ENCODE results near the gene PDZD7. TPM values are rescaled to one million over a fixed set of nuclear protein-coding genes. Genes with fewer than 3 reads are reported as not detected.

Gene PDZD7
- total and polyA plus RNA-seq, 2 donors from 2014 or later, result 1.6 to 1.9 TPM

DNA sequence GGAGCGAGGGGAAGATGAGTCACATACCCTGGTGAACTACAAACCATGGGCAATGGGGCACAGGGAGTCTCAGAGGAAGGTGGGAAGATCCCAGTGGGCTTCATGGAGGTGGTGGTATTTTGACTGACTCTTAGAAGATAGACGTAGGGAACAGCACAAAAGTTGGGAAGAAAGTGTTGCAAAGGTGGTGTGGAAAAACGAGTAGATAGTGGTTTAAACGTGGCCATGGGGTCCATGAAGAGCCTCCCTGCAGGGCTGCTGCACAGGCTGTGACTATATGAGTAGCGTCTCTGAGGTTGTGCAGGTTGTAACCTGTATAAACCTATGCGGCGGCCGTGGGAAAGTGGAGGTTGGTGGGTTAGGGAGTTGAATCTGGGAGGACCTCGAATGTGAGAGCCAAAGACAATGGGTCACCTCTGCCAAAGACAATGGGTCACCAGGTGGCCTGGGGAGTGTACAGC, 17.5 kb downstream of the PDZD7 start:
- FAIRE-seq, result no peak
- H3K9me3 ChIP-seq (ENCODE audit: control insufficient read depth in 2 of 3, insufficient read depth in 1 of 3, low read length in 3 of 3), result no peaks in the 10 kb centered on the region
- no peaks in the 10 kb centered on the region for H3K36me3 ChIP-seq (ENCODE audit: control insufficient read depth in 2 of 3, insufficient read depth in 3 of 3, low read length in 3 of 3)
- H3K9ac ChIP-seq (ENCODE audit: low read length in 3 of 3), result no peak overlapping the region
- no peak overlapping the region for H3K27ac ChIP-seq (ENCODE audit: low read depth in 2 of 2, low read length in 2 of 2)
- TF ChIP-seq, protein P1, sequence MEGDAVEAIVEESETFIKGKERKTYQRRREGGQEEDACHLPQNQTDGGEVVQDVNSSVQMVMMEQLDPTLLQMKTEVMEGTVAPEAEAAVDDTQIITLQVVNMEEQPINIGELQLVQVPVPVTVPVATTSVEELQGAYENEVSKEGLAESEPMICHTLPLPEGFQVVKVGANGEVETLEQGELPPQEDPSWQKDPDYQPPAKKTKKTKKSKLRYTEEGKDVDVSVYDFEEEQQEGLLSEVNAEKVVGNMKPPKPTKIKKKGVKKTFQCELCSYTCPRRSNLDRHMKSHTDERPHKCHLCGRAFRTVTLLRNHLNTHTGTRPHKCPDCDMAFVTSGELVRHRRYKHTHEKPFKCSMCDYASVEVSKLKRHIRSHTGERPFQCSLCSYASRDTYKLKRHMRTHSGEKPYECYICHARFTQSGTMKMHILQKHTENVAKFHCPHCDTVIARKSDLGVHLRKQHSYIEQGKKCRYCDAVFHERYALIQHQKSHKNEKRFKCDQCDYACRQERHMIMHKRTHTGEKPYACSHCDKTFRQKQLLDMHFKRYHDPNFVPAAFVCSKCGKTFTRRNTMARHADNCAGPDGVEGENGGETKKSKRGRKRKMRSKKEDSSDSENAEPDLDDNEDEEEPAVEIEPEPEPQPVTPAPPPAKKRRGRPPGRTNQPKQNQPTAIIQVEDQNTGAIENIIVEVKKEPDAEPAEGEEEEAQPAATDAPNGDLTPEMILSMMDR (IDR thresholded peaks at IDR 0.05; ENCODE audit: borderline replicate concordance, extremely low read depth, insufficient read depth), result no peak
- H3K27me3 ChIP-seq (ENCODE audit: control insufficient read depth, insufficient read depth, low read length), result peaks cover 4% of the 10 kb centered on the region
- no peak for DNase-seq
- H3K4me3 ChIP-seq (ENCODE audit: low read length in 3 of 3), result no peak overlapping the region
- H3K4me1 ChIP-seq (ENCODE audit: control insufficient read depth in 2 of 3, insufficient read depth in 2 of 3, low read depth in 1 of 3, low read length in 3 of 3), result peaks cover 0 to 15% (median 0%) of the 10 kb centered on the region in 3 donors
- intact Hi-C loops (cut with DNase I), result no loop called here

DNA sequence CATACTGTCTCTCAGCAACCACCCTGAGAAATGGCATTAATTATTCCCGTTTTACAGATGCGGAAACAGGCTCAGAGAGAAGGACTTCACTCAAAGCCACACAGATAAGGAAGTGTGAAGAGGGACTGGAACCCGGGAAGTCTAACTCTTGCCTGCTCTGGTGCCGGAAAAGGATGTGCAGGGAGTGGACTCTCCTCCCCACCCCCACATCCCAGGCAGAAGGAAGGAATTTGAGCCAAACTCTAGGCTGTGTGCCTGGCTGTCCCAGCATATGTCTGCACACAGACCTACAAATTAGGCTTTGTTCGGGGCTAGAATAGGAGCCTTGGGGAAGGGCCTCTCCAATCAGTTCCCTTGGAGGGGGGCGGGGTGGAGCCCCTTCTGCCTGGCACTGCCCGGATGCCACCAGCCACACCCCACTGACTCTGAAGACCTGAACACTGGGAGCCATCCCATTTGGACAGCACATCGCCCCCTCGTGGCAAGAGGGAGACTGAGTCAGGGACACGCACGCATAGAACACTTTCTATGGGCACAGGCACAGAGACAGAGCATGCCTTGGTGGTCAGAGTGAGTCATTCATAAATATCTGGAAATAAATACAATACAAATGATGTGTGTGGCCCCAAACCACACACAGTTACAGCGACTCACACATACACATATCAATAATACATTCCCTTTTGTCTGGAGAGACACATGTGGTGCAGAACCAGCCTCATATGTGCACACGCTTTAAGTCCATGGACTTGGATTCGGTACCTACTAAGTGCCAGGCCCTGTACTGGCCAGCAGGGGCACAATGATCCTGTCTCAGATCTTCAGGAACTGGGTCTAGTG, 18.2 kb downstream of the PDZD7 start:
- Histone ChIP-seq H3K4me3 (ENCODE audit: low read length in 3 of 3) (no peak overlapping the region), H3K9ac (ENCODE audit: low read length in 3 of 3) (no peak overlapping the region), H3K4me1 (ENCODE audit: control insufficient read depth in 2 of 3, insufficient read depth in 2 of 3, low read depth in 1 of 3, low read length in 3 of 3) (peaks cover 0 to 18% (median 0%) of the 10 kb centered on the region in 3 donors), H3K27ac (ENCODE audit: low read depth in 2 of 2, low read length in 2 of 2) (no peak overlapping the region), H3K36me3 (ENCODE audit: control insufficient read depth in 2 of 3, insufficient read depth in 3 of 3, low read length in 3 of 3) (no peaks in the 10 kb centered on the region), H3K27me3 (ENCODE audit: control insufficient read depth, insufficient read depth, low read length) (peaks cover 4% of the 10 kb centered on the region), H3K9me3 (ENCODE audit: control insufficient read depth in 2 of 3, insufficient read depth in 1 of 3, low read length in 3 of 3) (no peaks in the 10 kb centered on the region)
- TF ChIP-seq, protein P1 (IDR thresholded peaks at IDR 0.05; ENCODE audit: borderline replicate concordance, extremely low read depth, insufficient read depth), result peak; percentile 92
- peak; percentile 90 to 97 (median 90) for DNase-seq
- FAIRE-seq, result no peak
- intact Hi-C loops (cut with DNase I), result no loop called here

DNA sequence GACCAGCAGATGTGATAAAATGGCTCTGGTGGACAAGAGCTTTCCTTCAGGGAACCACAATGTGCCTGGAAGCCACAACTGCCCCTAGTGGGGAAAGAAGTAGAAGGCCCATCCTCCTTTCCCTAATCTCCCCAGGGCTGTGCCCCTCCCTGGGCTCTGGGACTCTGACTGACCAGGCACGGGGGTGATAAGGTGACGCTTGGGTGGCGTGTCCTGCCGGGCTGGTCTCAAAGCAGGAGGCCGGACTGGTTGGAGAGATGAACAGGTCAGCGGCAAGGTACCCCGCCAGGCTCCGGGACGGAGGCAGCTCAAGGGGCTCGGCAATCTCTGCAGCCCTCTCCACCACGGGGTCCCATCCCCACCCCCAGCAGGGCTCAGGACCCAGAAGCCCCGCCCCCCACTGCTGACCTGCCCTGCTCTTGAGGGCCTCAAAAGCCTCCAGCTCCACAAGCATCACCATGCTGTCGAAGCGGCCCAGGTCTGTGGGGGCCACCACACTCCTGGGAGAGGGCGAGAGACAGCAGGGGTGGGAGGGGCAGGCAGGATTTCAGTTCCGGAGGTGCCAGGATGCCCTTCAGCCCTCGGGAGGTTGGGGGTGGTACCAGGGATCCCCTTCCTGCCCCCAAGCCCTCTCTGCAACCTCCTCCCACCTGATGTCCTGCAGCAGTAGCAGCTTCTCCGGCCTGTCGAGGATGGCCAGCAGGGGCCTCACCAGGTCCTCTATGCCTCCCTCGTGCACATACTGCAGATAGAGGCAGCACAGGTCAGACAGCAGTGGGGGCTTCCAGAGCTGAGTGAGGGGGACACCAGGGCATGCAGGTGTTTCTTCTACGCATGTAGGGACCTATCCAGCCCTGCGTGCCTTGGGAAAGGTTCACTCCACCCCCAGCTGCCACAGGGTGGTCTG, 19.2 kb downstream of the PDZD7 start:
- no peak for FAIRE-seq
- no peaks in the 10 kb centered on the region for H3K27me3 ChIP-seq (ENCODE audit: control insufficient read depth, insufficient read depth, low read length)
- TF ChIP-seq, protein P1 (IDR thresholded peaks at IDR 0.05; ENCODE audit: borderline replicate concordance, extremely low read depth, insufficient read depth), result no peak
- H3K27ac ChIP-seq (ENCODE audit: low read depth in 2 of 2, low read length in 2 of 2), result no peak overlapping the region
- H3K36me3 ChIP-seq (ENCODE audit: control insufficient read depth in 2 of 3, insufficient read depth in 3 of 3, low read length in 3 of 3), result peaks cover 0 to 4% (median 3%) of the 10 kb centered on the region in 3 donors
- H3K4me3 ChIP-seq (ENCODE audit: low read length in 3 of 3), result no peak overlapping the region
- H3K4me1 ChIP-seq (ENCODE audit: control insufficient read depth in 2 of 3, insufficient read depth in 2 of 3, low read depth in 1 of 3, low read length in 3 of 3), result peaks cover 0 to 18% (median 0%) of the 10 kb centered on the region in 3 donors
- no peaks in the 10 kb centered on the region for H3K9me3 ChIP-seq (ENCODE audit: control insufficient read depth in 2 of 3, insufficient read depth in 1 of 3, low read length in 3 of 3)
- peak in 3 of 5 donors; percentile 24 to 66 (median 32) for DNase-seq
- intact Hi-C loops (cut with DNase I), result no loop called here
- no peak overlapping the region for H3K9ac ChIP-seq (ENCODE audit: low read length in 3 of 3)

All from kidney (tissue), 14 donors.